22Rv1 (cell line): ENCODE results near the gene POLR3GL.

ENCODE experiments used
- ZFX ChIP-seq: fragments of 450-650 bp; IDR thresholded peaks from 2 replicates; pipeline ENCODE4 v1.6.1; 2017; ENCODE audit warnings: antibody characterized with exemption, borderline replicate concordance
- TF ChIP-seq, protein P1 (sequence below): fragments of 450-650 bp; IDR thresholded peaks from 2 replicates; pipeline ENCODE4 v1.5.1; 2017; ENCODE audit warnings: mild to moderate bottlenecking

DNA sequence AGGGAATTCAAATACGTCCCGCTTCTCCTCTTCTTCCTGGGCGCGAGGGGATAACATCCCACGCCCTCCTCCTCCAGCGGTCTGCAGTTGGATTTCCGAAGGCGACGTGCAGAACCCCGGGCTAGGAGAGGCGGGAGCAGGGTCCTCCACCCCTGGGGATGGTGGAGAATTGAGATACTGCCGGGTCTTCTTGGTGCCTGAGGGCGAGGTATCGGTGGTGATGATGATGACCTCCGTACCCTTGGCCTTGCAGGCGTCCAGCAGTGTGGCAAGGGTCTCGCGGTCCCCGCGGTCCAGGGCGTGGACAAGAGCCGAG lies 3.4 kb upstream of the POLR3GL start:
- TF ChIP-seq, protein P1, sequence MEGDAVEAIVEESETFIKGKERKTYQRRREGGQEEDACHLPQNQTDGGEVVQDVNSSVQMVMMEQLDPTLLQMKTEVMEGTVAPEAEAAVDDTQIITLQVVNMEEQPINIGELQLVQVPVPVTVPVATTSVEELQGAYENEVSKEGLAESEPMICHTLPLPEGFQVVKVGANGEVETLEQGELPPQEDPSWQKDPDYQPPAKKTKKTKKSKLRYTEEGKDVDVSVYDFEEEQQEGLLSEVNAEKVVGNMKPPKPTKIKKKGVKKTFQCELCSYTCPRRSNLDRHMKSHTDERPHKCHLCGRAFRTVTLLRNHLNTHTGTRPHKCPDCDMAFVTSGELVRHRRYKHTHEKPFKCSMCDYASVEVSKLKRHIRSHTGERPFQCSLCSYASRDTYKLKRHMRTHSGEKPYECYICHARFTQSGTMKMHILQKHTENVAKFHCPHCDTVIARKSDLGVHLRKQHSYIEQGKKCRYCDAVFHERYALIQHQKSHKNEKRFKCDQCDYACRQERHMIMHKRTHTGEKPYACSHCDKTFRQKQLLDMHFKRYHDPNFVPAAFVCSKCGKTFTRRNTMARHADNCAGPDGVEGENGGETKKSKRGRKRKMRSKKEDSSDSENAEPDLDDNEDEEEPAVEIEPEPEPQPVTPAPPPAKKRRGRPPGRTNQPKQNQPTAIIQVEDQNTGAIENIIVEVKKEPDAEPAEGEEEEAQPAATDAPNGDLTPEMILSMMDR, result no peak
- TF ChIP-seq ZFX, result no peak
